ENCODE measurements around the gene ALG12. TPM values are rescaled to one million over a fixed set of nuclear protein-coding genes. Genes with fewer than 3 reads are reported as not detected.
"Not testable (repeated sequence)": the region's sequence is repeated elsewhere in the genome, so short reads cannot be mapped to it uniquely, and the experiment has no call there.

ALG12 gene
- total RNA-seq, 1 donor from 2014 or later = 14.3 TPM

DNA sequence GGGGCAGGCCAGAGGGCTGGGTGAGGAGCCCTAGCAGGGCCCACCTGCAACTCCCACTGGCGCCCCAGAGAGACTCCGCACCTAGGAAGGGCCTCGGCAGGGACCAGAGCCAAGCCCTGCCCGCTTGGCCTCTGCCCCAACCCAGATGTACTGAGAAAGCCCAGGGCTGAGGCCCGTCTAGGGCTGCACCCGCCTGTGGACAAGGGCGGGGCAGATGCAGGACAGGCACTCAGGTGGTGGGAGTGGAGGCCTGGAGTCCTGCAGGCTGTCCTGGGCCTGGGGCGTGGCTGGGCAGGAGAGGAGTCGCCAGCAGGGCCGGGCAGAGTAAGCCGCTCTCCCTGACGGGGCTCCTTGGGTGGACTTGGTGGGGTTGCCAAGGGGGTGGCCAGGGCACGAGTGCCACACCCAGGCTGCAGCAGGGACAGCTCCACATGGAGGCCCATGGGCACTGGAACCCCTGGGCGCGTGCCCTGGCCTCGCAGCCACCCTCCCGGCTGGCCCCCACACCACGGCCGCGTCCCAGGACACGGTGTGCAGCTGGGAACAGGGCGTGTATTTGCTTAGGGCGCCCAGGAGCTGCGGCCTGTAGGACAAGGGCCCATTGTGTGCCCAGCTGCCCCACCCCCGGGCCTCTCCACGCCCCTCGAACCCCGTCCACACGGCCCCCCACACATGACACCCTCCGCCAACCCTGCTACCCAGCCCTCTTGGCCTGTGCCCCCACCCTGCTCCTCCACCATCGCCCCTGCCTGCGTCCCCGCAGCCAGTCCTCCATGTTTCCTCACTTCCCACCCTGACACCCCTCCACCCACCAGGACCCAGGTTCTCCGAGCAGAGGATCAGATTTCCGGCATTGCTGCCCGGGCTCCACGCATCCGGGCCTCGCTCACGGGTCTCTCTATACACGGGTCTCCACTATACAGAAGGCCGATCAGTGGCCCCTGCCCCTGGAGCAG, 31.0 kb upstream of the ALG12 start:
- no peak for DNase-seq (ENCODE audit: low spot score)

GRCh38 chr22:49948116-49948957, 30.1 kb upstream of the ALG12 start:
- intact Hi-C loops (cut with DNase I) = no loop called here
- DNase-seq (ENCODE audit: low spot score) = no peak

More for the DNA sequence above, 31.0 kb upstream of the ALG12 start:
- intact Hi-C loops (cut with DNase I) = no loop called here

DNA sequence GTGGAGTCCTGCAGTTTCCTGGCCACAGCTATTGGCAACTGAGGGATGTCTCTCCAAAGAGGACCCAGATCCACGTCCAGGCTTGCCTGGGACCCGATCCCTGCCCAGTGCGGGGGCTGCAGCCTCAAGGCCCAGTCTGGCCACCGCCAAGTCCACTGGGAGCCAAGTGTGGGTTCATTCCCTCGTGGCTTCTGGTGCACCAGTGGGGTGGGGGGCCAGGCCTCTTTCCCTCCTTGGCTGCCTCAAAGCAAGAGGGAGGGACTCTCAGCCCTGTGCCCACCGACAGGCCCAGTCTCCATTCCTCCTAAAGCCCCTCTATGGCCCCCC, 29.0 kb upstream of the ALG12 start:
- intact Hi-C loops (cut with DNase I) = no loop called here

DNA sequence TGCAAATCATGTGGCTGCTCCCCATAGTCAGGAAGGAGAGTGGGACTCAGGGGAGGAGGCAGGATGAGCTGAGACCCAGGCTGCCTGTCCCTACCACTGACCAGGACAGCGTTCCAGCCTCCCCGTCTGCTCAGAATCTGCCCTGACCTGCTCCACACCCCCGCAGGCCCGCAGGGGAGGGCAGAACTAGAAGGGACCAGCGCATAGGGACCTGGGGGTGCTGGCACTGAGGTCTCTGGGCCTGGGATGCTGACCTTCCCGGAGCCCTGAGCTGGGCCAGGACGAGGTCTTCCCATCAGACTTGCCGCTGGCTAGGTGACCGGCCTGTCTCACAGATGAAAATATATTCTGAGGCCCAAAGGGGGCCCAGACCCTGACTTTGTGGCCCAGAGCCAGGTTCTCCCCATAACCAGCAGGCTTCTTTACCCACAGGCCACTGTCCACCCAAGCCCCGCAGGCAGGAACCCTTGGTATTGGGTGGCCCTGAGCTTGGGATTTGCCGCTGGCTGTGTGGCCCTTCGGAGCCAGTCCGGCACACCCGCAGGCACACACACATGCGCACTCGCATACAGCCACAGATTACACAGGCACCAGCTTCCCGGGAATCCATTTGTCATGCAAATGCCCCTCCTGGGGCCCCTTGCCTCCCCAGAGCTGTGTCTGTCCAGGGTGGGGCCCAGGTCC, 28.5 kb upstream of the ALG12 start:
- intact Hi-C loops (cut with DNase I) = no loop called here

More for the DNA sequence above, 29.0 kb upstream of the ALG12 start:
- no peak for DNase-seq (ENCODE audit: low spot score)

DNA sequence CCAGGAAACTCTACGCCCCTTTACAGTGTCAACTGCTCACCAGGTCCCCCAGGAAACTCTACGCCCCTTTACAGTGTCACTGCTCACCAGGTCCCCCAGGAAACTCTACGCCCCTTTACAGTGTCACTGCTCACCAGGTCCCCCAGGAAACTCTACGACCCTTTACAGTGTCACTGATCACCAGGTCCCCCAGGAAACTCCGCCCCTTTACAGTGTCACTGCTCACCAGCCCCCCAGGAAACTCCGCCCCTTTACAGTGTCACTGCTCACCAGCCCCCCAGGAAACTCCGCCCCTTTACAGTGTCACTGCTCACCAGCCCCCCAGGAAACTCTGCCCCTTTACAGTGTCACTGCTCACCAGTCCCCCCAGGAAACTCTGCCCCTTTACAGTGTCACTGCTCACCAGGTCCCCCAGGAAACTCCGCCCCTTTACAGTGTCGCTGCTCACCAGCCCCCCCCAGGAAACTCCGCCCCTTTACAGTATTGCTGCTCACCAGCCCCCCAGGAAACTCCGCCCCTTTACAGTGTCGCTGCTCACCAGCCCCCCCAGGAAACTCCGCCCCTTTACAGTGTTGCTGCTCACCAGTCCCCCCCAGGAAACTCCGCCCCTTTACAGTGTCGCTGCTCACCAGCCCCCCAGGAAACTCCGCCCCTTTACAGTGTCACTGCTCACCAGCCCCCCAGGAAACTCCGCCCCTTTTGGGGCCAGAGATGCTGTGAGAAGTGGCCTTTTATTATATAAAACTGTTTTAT, 27.0 kb upstream of the ALG12 start:
- intact Hi-C loops (cut with DNase I); DNase-seq (ENCODE audit: low spot score): not testable (repeated sequence)

More for the DNA sequence above, 28.5 kb upstream of the ALG12 start:
- no peak for DNase-seq (ENCODE audit: low spot score)

DNA sequence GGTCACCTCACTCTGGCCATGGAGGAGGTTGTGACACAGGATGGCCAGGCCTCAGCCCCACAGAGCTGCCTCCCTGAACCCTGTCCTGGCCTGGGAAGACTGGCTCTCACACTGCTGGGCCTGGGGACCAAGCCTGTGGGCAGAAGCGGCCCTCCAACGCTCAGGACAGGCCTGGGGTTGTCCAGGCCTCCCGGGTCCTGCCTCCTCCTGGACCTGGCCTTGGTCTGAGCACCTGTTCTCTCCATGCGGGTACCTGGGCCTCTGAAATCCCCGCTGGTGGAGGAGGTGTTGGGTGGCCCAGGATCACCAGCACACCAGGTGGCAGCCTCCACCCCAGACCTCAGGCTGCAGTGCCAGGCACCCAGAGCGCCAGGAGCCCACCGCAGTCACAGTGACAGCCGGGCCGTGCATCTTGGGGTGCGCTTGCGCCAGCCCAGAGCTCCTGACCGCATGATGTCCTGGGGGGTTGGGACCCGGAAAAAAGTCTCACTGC, 26.2 kb upstream of the ALG12 start:
- intact Hi-C loops (cut with DNase I) = no loop called here

DNA sequence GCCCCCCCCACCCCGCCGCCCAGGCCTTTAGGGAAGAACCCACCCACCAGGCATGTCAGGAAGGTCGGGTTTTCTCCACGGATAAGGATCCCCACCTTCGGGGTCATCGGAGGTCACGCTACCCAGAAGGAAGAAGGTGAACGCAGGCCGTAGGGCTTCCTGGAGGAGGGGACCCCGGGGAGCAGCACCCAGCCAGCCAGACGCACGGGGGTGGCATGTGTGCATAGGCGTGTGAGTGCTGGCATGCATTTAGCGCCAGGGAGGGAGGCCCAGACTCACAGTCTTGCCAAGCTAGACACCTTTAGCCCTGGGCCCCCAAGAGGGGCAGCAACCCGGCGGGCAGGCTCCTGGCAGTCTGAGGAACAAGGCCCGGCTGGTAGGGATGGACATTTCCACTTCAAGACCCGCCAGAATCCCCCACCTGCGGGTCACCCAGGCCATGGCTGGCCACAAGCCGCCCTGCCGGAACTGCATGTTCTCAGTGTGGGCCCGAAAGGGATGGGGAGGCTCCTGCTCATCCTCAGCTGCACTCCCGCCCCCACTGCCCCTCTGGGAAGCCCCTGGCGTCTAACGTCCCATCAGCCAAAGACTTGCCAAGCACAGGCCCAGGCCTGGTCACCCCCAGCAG, 25.6 kb upstream of the ALG12 start:
- intact Hi-C loops (cut with DNase I) = no loop called here
- DNase-seq (ENCODE audit: low spot score) = no peak

More for the DNA sequence above, 26.2 kb upstream of the ALG12 start:
- DNase-seq (ENCODE audit: low spot score) = no peak

- intact Hi-C loops (cut with DNase I) = no loop called here
- DNase-seq (ENCODE audit: low spot score) = no peak
Observed at GRCh38 chr22:49943405-49943765, 25.1 kb upstream of the ALG12 start.

DNA sequence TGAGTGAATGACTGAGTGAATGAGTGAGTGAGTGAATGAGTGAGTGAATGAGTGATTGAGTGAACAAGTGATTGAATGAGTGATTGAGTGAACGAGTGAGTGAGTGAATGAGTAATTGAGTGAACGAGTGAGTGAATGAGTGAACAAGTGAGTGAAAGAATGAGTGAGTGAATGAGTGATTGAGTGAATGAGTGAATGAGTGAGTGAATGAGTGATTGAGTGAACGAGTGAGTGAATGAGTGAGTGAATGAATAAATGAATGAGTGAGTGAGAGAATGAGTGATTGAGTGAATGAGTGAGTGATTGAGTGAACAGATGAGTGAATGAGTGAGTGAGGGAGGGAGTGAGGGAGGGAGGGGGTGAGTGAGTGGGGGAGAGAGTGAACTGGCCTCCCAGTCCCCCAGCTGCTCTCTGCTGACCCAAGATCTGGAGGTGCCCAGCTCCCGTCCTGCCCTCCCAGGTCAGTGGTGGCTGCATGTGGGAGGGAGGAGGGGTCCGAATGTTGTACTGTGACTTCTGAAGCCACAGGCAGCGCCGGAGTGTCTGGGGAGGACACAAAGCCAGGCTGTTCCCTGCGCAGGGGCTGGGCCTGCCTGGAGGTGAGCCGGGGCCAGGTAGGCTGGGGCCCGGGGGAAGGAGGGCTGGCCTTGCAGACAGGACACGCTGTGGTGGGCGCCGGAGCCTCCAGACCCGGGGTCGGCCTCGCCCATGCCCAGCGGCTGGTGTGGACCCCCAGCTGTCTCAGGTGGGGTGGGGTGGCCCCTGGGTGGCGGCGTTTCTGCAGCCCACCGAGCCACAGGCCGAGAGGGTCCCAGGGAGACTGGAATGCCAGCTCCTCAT, 24.5 kb upstream of the ALG12 start:
- no peak for DNase-seq (ENCODE audit: low spot score)
- intact Hi-C loops (cut with DNase I) = no loop called here

DNA sequence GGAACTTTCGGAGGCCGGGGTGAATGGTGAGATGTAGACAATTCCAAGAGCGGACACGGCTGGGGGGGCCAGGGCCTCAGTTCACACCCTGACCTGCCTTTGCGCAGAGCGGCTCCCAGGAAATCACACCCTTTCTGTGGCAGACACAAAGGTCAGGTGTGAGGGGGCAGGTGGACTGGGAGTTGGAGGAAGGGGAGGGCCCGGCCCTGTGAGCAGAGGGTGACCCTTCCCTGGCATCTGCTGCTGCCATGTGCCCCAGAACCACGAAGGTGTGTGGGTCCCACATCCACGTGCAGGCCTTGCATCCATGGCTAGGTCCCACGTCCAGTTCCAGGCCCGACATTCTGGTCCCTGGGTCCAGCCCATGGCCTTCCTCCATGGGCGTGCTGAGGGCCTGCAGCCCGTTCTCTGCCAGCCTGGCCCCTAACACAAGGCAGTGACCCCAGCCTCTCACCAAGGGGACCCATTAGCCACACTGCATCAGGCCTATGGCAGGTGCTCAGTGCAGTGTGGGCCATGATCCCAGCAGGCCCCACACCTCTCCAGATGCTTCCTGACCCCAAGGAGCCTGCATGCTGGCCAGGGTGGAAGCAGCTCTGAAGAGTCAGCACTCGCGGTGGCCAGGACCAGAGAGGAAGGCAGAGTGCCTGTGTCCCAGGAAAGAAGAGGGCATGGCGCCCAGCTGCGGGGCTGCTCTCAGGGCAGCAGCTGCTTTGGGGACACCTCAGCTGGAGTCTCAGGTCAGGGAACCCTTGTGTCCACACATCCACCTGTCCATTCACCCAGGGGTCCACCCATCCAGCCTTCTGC, 23.5 kb upstream of the ALG12 start:
- DNase-seq (ENCODE audit: low spot score) = no peak
- intact Hi-C loops (cut with DNase I) = no loop called here

- intact Hi-C loops (cut with DNase I) = loop anchor here (10.0 kb wide), 1 partner anchor 266 kb away; the partner anchor contains the start of gene SELENOO
- no peak for DNase-seq (ENCODE audit: low spot score)
Observed at GRCh38 chr22:49938565-49939136, 20.4 kb upstream of the ALG12 start.

- intact Hi-C loops (cut with DNase I) = loop anchor here (2.0 to 10.0 kb wide), 3 partner anchors 23 to 267 kb away; partner anchors contain the start of genes PIM3 and SELENOO
- peak; percentile 71 for DNase-seq (ENCODE audit: low spot score)
Observed at GRCh38 chr22:49937758-49938564, 19.7 kb upstream of the ALG12 start.

- peak; percentile 82 for DNase-seq (ENCODE audit: low spot score)
- intact Hi-C loops (cut with DNase I) = loop anchor here (2.0 to 10.0 kb wide), 3 partner anchors 24 to 268 kb away; partner anchors contain the start of genes PIM3 and SELENOO
Observed at GRCh38 chr22:49936973-49937757, 18.9 kb upstream of the ALG12 start.

Measured in cardiac septum (tissue), 1 donor.